HG03097 (cell line): ENCODE results near the gene SLC6A5.
"Not testable (repeated sequence)": the region's sequence is repeated elsewhere in the genome, so short reads cannot be mapped to it uniquely, and the experiment has no call there.

Experiments used
- ATAC-seq: cut with Tn5 transposase; IDR thresholded peaks from one replicate; pipeline ENCODE4 v1.9.1; 2021; ENCODE audit not compliant: unreplicated experiment, low FRiP score

Gene SLC6A5

GRCh38 chr11:20599221-20600019 is at the start of gene SLC6A5:
TSS of gene SLC6A5 (plus strand) at chr11:20599608. CDS start at chr11:20599673, 65 bp downstream.
- no peak for ATAC-seq

- ATAC-seq = no peak
Observed at GRCh38 chr11:20551096-20551495, 48.3 kb upstream of the SLC6A5 start.

- no peak for ATAC-seq
Observed at GRCh38 chr11:20555783-20556182, 43.6 kb upstream of the SLC6A5 start.

- not testable (repeated sequence) for ATAC-seq
Observed at GRCh38 chr11:20556396-20556795, 43.0 kb upstream of the SLC6A5 start.

- no peak for ATAC-seq
Observed at GRCh38 chr11:20558741-20559140, 40.7 kb upstream of the SLC6A5 start.

GRCh38 chr11:20559523-20560300 is 39.7 kb upstream of the SLC6A5 start:
- ATAC-seq = no peak

- no peak for ATAC-seq
Observed at GRCh38 chr11:20561915-20562314, 37.5 kb upstream of the SLC6A5 start.

GRCh38 chr11:20563866-20564265 is 35.5 kb upstream of the SLC6A5 start:
- ATAC-seq = no peak

GRCh38 chr11:20564846-20565635 is 34.4 kb upstream of the SLC6A5 start:
- ATAC-seq = no peak

- not testable (repeated sequence) for ATAC-seq
Observed at GRCh38 chr11:20566115-20566514, 33.3 kb upstream of the SLC6A5 start.

GRCh38 chr11:20566591-20567434 is 32.6 kb upstream of the SLC6A5 start:
- ATAC-seq = no peak

GRCh38 chr11:20579725-20580124 is 19.7 kb upstream of the SLC6A5 start:
- not testable (repeated sequence) for ATAC-seq

- ATAC-seq = no peak
Observed at GRCh38 chr11:20583201-20583600, 16.2 kb upstream of the SLC6A5 start.

GRCh38 chr11:20584093-20584774 is 15.2 kb upstream of the SLC6A5 start:
- no peak for ATAC-seq

GRCh38 chr11:20589796-20590195 is 9.6 kb upstream of the SLC6A5 start:
- no peak for ATAC-seq

GRCh38 chr11:20590381-20590780 is 9.0 kb upstream of the SLC6A5 start:
- ATAC-seq = no peak

GRCh38 chr11:20592741-20593140 is 6.7 kb upstream of the SLC6A5 start:
- ATAC-seq = no peak

- no peak for ATAC-seq
Observed at GRCh38 chr11:20594274-20595061, 4.9 kb upstream of the SLC6A5 start.

GRCh38 chr11:20595101-20595500 is 4.3 kb upstream of the SLC6A5 start:
- no peak for ATAC-seq
